GM18502 (cell line): ENCODE measurements around the gene RAB12.
"Not testable (repeated sequence)": the region's sequence is repeated elsewhere in the genome, so short reads cannot be mapped to it uniquely, and the experiment has no call there.

Experiments used
- ATAC-seq: cut with Tn5 transposase; IDR thresholded peaks from one replicate; pipeline ENCODE4 v1.9.1; 2021; ENCODE audit warnings: mild to moderate bottlenecking; ENCODE audit not compliant: unreplicated experiment, poor library complexity

The RAB12 gene

GRCh38 chr18:8608795-8609658 is at the start of gene RAB12:
TSS of gene RAB12 (plus strand) at chr18:8609437. CDS start at chr18:8609440, 3 bp downstream.
- ATAC-seq = peak; percentile 75

- ATAC-seq = no peak
Observed at GRCh38 chr18:8559612-8560186, 49.5 kb upstream of the RAB12 start.

GRCh38 chr18:8561123-8561910 is 47.9 kb upstream of the RAB12 start:
- no peak for ATAC-seq

- no peak for ATAC-seq
Observed at GRCh38 chr18:8562070-8562469, 47.2 kb upstream of the RAB12 start.

- no peak for ATAC-seq
Observed at GRCh38 chr18:8562919-8563318, 46.3 kb upstream of the RAB12 start.

- no peak for ATAC-seq
Observed at GRCh38 chr18:8571399-8571798, 37.8 kb upstream of the RAB12 start.

- ATAC-seq = not testable (repeated sequence)
Observed at GRCh38 chr18:8573766-8574165, 35.5 kb upstream of the RAB12 start.

- no peak for ATAC-seq
Observed at GRCh38 chr18:8584798-8585197, 24.4 kb upstream of the RAB12 start.

- no peak for ATAC-seq
Observed at GRCh38 chr18:8586941-8587340, 22.3 kb upstream of the RAB12 start.

GRCh38 chr18:8595445-8595844 is 13.8 kb upstream of the RAB12 start:
- ATAC-seq = no peak

- peak; percentile 65 for ATAC-seq
Observed at GRCh38 chr18:8601277-8602032, 7.8 kb upstream of the RAB12 start.

- ATAC-seq = peak; percentile 18
Observed at GRCh38 chr18:8602040-8602439, 7.2 kb upstream of the RAB12 start.

- ATAC-seq = no peak
Observed at GRCh38 chr18:8602557-8602956, 6.7 kb upstream of the RAB12 start.

GRCh38 chr18:8603663-8604520 is 5.3 kb upstream of the RAB12 start:
- ATAC-seq = peak; percentile 28

- no peak for ATAC-seq
Observed at GRCh38 chr18:8605974-8606373, 3.3 kb upstream of the RAB12 start.

- peak; percentile 37 for ATAC-seq
Observed at GRCh38 chr18:8607776-8608742, 1.2 kb upstream of the RAB12 start.

- ATAC-seq = peak; percentile 13
Observed at GRCh38 chr18:8609659-8610458, 622 bp downstream of the RAB12 start.
